CD4-positive, alpha-beta T cell treated with Interleukin-2 at 100 ng/mL for 4 hours (primary cell): Measurements from ENCODE around the gene STX18.
"Not testable (repeated sequence)": the region's sequence is repeated elsewhere in the genome, so short reads cannot be mapped to it uniquely, and the experiment has no call there.

Experiments
- DNase-seq: peaks from one replicate; pipeline ENCODE4 v3.0.0-alpha.2; 2020; ENCODE audit warnings: low spot score

STX18 gene

GRCh38 chr4:4541661-4542570 lies at the start of gene STX18:
Gene STX18, minus strand, starts transcription at chr4:4542048. Its CDS starts 84 bp downstream, at chr4:4541964.
- DNase-seq: peak; percentile 90

GRCh38 chr4:4591071-4591470 lies 49.2 kb upstream of the STX18 start:
- no peak for DNase-seq

- DNase-seq: no peak
Observed at GRCh38 chr4:4590546-4590945, 48.7 kb upstream of the STX18 start.

- DNase-seq: no peak
Observed at GRCh38 chr4:4585012-4585670, 43.3 kb upstream of the STX18 start.

GRCh38 chr4:4583606-4584005 lies 41.8 kb upstream of the STX18 start:
- DNase-seq: no peak

- no peak for DNase-seq
Observed at GRCh38 chr4:4582653-4583052, 40.8 kb upstream of the STX18 start.

- DNase-seq: no peak
Observed at GRCh38 chr4:4580494-4580893, 38.6 kb upstream of the STX18 start.

GRCh38 chr4:4578981-4579380 lies 37.1 kb upstream of the STX18 start:
- DNase-seq: no peak

GRCh38 chr4:4577359-4577875 lies 35.6 kb upstream of the STX18 start:
- DNase-seq: no peak

GRCh38 chr4:4575284-4576211 lies 33.7 kb upstream of the STX18 start:
- DNase-seq: peak; percentile 67

- DNase-seq: peak; percentile 50
Observed at GRCh38 chr4:4574792-4575191, 32.9 kb upstream of the STX18 start.

- no peak for DNase-seq
Observed at GRCh38 chr4:4574052-4574451, 32.2 kb upstream of the STX18 start.

- DNase-seq: no peak
Observed at GRCh38 chr4:4572821-4573220, 31.0 kb upstream of the STX18 start.

- not testable (repeated sequence) for DNase-seq
Observed at GRCh38 chr4:4569861-4570260, 28.0 kb upstream of the STX18 start.

GRCh38 chr4:4568806-4569427 lies 27.1 kb upstream of the STX18 start:
- DNase-seq: no peak

GRCh38 chr4:4566359-4566758 lies 24.5 kb upstream of the STX18 start:
- DNase-seq: not testable (repeated sequence)

GRCh38 chr4:4564522-4564921 lies 22.7 kb upstream of the STX18 start:
- no peak for DNase-seq

- no peak for DNase-seq
Observed at GRCh38 chr4:4560642-4561041, 18.8 kb upstream of the STX18 start.

GRCh38 chr4:4560136-4560535 lies 18.3 kb upstream of the STX18 start:
- no peak for DNase-seq

GRCh38 chr4:4559596-4559995 lies 17.7 kb upstream of the STX18 start:
- no peak for DNase-seq

- no peak for DNase-seq
Observed at GRCh38 chr4:4558881-4559280, 17.0 kb upstream of the STX18 start.

- DNase-seq: no peak
Observed at GRCh38 chr4:4555916-4556315, 14.1 kb upstream of the STX18 start.
